OCI-LY3 (cell line): ENCODE data around the gene ALMS1.

Source experiments
- H2AFZ ChIP-seq: fragments of 200-600, 300-600 bp; shearing (Covaris generic); 2 replicates; pipeline ENCODE4 v1.6.0; 2014; ENCODE audit warnings: antibody characterized with exemption, low read depth, low read length
- H3K27ac ChIP-seq: fragments of 200-600, 300-600 bp; sonication (generic); 2 replicates; pipeline ENCODE4 v1.5.1; 2014; ENCODE audit warnings: mild to moderate bottlenecking, low read length, moderate library complexity, mixed read lengths
- H3K27me3 ChIP-seq: fragments of 200-600, 300-600 bp; sonication (generic); 2 replicates; pipeline ENCODE4 v1.6.1; 2014; ENCODE audit warnings: low read depth, low read length, mixed read lengths
- H3K36me3 ChIP-seq: fragments of 200-600, 300-600 bp; sonication (generic); replicated peaks from 2 replicates; pipeline ENCODE3; 2014; ENCODE audit warnings: low read depth, low read length, mixed read lengths
- H3K4me1 ChIP-seq: fragments of 300-600, 200-600 bp; sonication (generic); 2 replicates; pipeline ENCODE4 v1.6.1; 2014; ENCODE audit warnings: low read length, mixed read lengths
- H3K4me2 ChIP-seq: fragments of 200-600, 300-600 bp; sonication (generic); 2 replicates; pipeline ENCODE4 v1.6.1; 2014; ENCODE audit warnings: low read length, mixed read lengths
- H3K4me3 ChIP-seq: fragments of 300-600, 200-600 bp; sonication (generic); 2 replicates; pipeline ENCODE4 v1.5.1; 2014; ENCODE audit warnings: antibody characterized with exemption, mild to moderate bottlenecking, low read length, moderate library complexity
- H3K79me2 ChIP-seq: fragments of 300-600, 200-600 bp; shearing (Covaris generic); 2 replicates; pipeline ENCODE4 v1.6.1; 2014; ENCODE audit warnings: mild to moderate bottlenecking, low read length, mixed read lengths
- H3K9ac ChIP-seq: fragments of 300-600, 200-600 bp; shearing (Covaris generic); 2 replicates; pipeline ENCODE4 v1.6.0; 2014; ENCODE audit warnings: mild to moderate bottlenecking, low read length, moderate library complexity
- H3K9me3 ChIP-seq: fragments of 200-600, 300-600 bp; shearing (Covaris generic); 2 replicates; pipeline ENCODE4 v1.6.1; 2014; ENCODE audit warnings: low read length, mixed read lengths; ENCODE audit not compliant: insufficient read depth
- H4K20me1 ChIP-seq: fragments of 200-600, 300-600 bp; sonication (generic); 2 replicates; pipeline ENCODE4 v1.6.1; 2016; ENCODE audit warnings: low read length, mixed read lengths; ENCODE audit not compliant: insufficient read depth
- CTCF ChIP-seq: fragments of 200-600, 300-600 bp; sonication (generic); IDR thresholded peaks from 2 replicates; pipeline ENCODE4 v1.5.1; 2014; ENCODE audit warnings: antibody characterized with exemption, low read length, low read depth
- EZH2phosphoT487 ChIP-seq: fragments of 200-600 bp; shearing (Covaris generic); IDR thresholded peaks from 2 replicates; pipeline ENCODE4 v1.6.1; 2018; ENCODE audit warnings: antibody characterized with exemption, mixed run types, low read depth

Gene ALMS1

GRCh38 chr2:73610111-73610510 is 224.5 kb downstream of the ALMS1 start:
- no peak overlapping the region for H3K27ac ChIP-seq
- H3K4me2 ChIP-seq = no peak overlapping the region
- H3K9me3 ChIP-seq = no peaks in the 10 kb centered on the region
- no peaks in the 10 kb centered on the region for H4K20me1 ChIP-seq
- no peaks in the 10 kb centered on the region for H3K36me3 ChIP-seq
- no peak overlapping the region for H3K4me3 ChIP-seq
- H3K4me1 ChIP-seq = peaks cover 14% of the 10 kb centered on the region
- no peaks in the 10 kb centered on the region for H3K79me2 ChIP-seq
- no peak overlapping the region for H2AFZ ChIP-seq
- H3K9ac ChIP-seq = no peak overlapping the region
- TF ChIP-seq EZH2phosphoT487 = no peak
- no peak for TF ChIP-seq CTCF
- H3K27me3 ChIP-seq = no peaks in the 10 kb centered on the region

- H2AFZ ChIP-seq = no peak overlapping the region
- H3K4me1 ChIP-seq = peaks cover 25% of the 10 kb centered on the region
- peaks cover 3% of the 10 kb centered on the region for H3K36me3 ChIP-seq
- H3K9ac ChIP-seq = no peak overlapping the region
- no peaks in the 10 kb centered on the region for H3K9me3 ChIP-seq
- TF ChIP-seq CTCF (no peak), EZH2phosphoT487 (no peak)
- H3K4me2 ChIP-seq = no peak overlapping the region
- H3K27me3 ChIP-seq = no peaks in the 10 kb centered on the region
- no peak overlapping the region for H3K27ac ChIP-seq
- H3K79me2 ChIP-seq = no peaks in the 10 kb centered on the region
- no peak overlapping the region for H3K4me3 ChIP-seq
- H4K20me1 ChIP-seq = no peaks in the 10 kb centered on the region
Observed at GRCh38 chr2:73611193-73611592, 225.6 kb downstream of the ALMS1 start.

GRCh38 chr2:73611867-73612266 is 226.2 kb downstream of the ALMS1 start:
- Histone ChIP-seq H3K36me3 (peaks cover 3% of the 10 kb centered on the region), H4K20me1 (no peaks in the 10 kb centered on the region), H3K4me1 (peaks cover 32% of the 10 kb centered on the region), H2AFZ (no peak overlapping the region), H3K9ac (no peak overlapping the region), H3K9me3 (no peaks in the 10 kb centered on the region), H3K4me2 (no peak overlapping the region), H3K27ac (no peak overlapping the region), H3K4me3 (no peak overlapping the region), H3K79me2 (no peaks in the 10 kb centered on the region), H3K27me3 (no peaks in the 10 kb centered on the region)
- no peak for TF ChIP-seq CTCF
- TF ChIP-seq EZH2phosphoT487 = no peak

- H3K27ac ChIP-seq = no peak overlapping the region
- no peak overlapping the region for H2AFZ ChIP-seq
- H4K20me1 ChIP-seq = no peaks in the 10 kb centered on the region
- H3K4me2 ChIP-seq = peak overlapping the region; percentile 21
- peaks cover 37% of the 10 kb centered on the region for H3K4me1 ChIP-seq
- H3K36me3 ChIP-seq = peaks cover 3% of the 10 kb centered on the region
- H3K9me3 ChIP-seq = no peaks in the 10 kb centered on the region
- H3K4me3 ChIP-seq = no peak overlapping the region
- H3K79me2 ChIP-seq = no peaks in the 10 kb centered on the region
- TF ChIP-seq EZH2phosphoT487 (no peak), CTCF (no peak)
- no peaks in the 10 kb centered on the region for H3K27me3 ChIP-seq
- H3K9ac ChIP-seq = no peak overlapping the region
Observed at GRCh38 chr2:73614105-73614504, 228.5 kb downstream of the ALMS1 start.
